Measurements from ENCODE around the gene CCNH. TPM values are rescaled to one million over a fixed set of nuclear protein-coding genes. Genes with fewer than 3 reads are reported as not detected.

Gene CCNH
- total RNA-seq, 1 donor = 80.3 TPM

GRCh38 chr5:87394411-87395165 lies 18.1 kb downstream of the CCNH start:
- no peaks in the 10 kb centered on the region for H3K27me3 ChIP-seq (ENCODE audit: insufficient read depth, low read length)
- H3K27ac ChIP-seq (ENCODE audit: low read depth, low read length) = peak overlapping the region; percentile 97
- H3K79me2 ChIP-seq (ENCODE audit: insufficient read depth, low read length) = peaks cover 10% of the 10 kb centered on the region
- DNase-seq (ENCODE audit: insufficient read length, low spot score, missing footprints) = no peak
- no peaks in the 10 kb centered on the region for H3K9me3 ChIP-seq (ENCODE audit: low read depth, low read length)
- TF ChIP-seq, protein P1, sequence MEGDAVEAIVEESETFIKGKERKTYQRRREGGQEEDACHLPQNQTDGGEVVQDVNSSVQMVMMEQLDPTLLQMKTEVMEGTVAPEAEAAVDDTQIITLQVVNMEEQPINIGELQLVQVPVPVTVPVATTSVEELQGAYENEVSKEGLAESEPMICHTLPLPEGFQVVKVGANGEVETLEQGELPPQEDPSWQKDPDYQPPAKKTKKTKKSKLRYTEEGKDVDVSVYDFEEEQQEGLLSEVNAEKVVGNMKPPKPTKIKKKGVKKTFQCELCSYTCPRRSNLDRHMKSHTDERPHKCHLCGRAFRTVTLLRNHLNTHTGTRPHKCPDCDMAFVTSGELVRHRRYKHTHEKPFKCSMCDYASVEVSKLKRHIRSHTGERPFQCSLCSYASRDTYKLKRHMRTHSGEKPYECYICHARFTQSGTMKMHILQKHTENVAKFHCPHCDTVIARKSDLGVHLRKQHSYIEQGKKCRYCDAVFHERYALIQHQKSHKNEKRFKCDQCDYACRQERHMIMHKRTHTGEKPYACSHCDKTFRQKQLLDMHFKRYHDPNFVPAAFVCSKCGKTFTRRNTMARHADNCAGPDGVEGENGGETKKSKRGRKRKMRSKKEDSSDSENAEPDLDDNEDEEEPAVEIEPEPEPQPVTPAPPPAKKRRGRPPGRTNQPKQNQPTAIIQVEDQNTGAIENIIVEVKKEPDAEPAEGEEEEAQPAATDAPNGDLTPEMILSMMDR (IDR thresholded peaks at IDR 0.05; ENCODE audit: extremely low read depth, low read depth, low read length) = no peak
- H3K4me1 ChIP-seq (ENCODE audit: insufficient read depth, low read length) = peaks cover 57% of the 10 kb centered on the region
- no peak overlapping the region for H2AFZ ChIP-seq (ENCODE audit: low read length)
- no peaks in the 10 kb centered on the region for H4K20me1 ChIP-seq (ENCODE audit: insufficient read depth, low read length)
- peaks cover 78% of the 10 kb centered on the region for H3K36me3 ChIP-seq (ENCODE audit: insufficient read depth, low read length)
- no peak overlapping the region for H3K4me3 ChIP-seq (ENCODE audit: insufficient read depth, low read length)
- peak overlapping the region; percentile 64 for H3K4me2 ChIP-seq (ENCODE audit: insufficient read depth, low read length)

DNA sequence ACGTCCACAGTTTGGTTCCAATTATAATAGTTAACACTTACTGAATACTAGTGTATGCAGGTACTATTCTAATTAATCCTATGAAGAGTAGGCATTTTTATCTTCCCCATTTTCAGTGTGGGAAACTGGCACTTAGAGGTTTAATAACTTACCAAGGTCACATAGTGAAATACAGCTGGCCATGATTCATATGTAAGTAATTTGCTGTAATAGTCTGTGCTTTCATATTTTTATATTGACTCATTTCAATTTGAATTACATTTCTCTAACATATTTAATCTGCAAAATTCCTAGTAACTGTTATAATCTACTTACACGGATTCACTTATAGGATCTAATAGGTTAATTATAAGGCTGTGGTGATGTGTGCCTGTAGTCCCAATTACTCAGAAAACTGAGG lies 19.4 kb downstream of the CCNH start:
- peaks cover 10% of the 10 kb centered on the region for H3K79me2 ChIP-seq (ENCODE audit: insufficient read depth, low read length)
- peaks cover 51% of the 10 kb centered on the region for H3K4me1 ChIP-seq (ENCODE audit: insufficient read depth, low read length)
- H3K4me3 ChIP-seq (ENCODE audit: insufficient read depth, low read length) = peak overlapping the region; percentile 22
- peaks cover 79% of the 10 kb centered on the region for H3K36me3 ChIP-seq (ENCODE audit: insufficient read depth, low read length)
- TF ChIP-seq, protein P1 (IDR thresholded peaks at IDR 0.05; ENCODE audit: extremely low read depth, low read depth, low read length) = no peak
- H2AFZ ChIP-seq (ENCODE audit: low read length) = no peak overlapping the region
- H3K27ac ChIP-seq (ENCODE audit: low read depth, low read length) = peak overlapping the region; percentile 97
- H3K4me2 ChIP-seq (ENCODE audit: insufficient read depth, low read length) = peak overlapping the region; percentile 64
- H3K27me3 ChIP-seq (ENCODE audit: insufficient read depth, low read length) = no peaks in the 10 kb centered on the region
- no peaks in the 10 kb centered on the region for H4K20me1 ChIP-seq (ENCODE audit: insufficient read depth, low read length)
- H3K9me3 ChIP-seq (ENCODE audit: low read depth, low read length) = no peaks in the 10 kb centered on the region
- no peak for DNase-seq (ENCODE audit: insufficient read length, low spot score, missing footprints)

DNA sequence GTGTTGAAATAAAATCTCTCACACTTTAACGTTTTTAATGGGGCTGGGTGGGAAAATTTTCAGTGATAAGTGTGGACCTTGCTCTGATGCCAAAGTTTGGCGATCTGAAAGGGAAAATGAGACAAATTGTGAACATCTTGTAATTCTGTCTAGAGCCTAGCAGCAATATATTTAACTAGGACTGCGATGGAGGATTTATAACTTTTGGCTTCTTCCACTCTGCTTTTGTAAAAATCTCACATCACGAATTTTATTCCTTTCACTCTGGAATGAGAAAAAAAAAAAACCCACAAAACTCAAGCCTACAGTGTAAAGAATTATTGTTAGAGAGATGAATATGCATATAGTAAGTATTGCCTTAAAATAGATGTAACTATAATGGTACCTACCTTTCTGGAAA lies 19.9 kb downstream of the CCNH start:
- Histone ChIP-seq H3K79me2 (ENCODE audit: insufficient read depth, low read length) (peaks cover 10% of the 10 kb centered on the region), H2AFZ (ENCODE audit: low read length) (no peak overlapping the region), H3K9me3 (ENCODE audit: low read depth, low read length) (no peaks in the 10 kb centered on the region), H3K27ac (ENCODE audit: low read depth, low read length) (peak overlapping the region; percentile 97), H4K20me1 (ENCODE audit: insufficient read depth, low read length) (no peaks in the 10 kb centered on the region), H3K4me3 (ENCODE audit: insufficient read depth, low read length) (peak overlapping the region; percentile 8), H3K4me1 (ENCODE audit: insufficient read depth, low read length) (peaks cover 49% of the 10 kb centered on the region), H3K27me3 (ENCODE audit: insufficient read depth, low read length) (no peaks in the 10 kb centered on the region), H3K36me3 (ENCODE audit: insufficient read depth, low read length) (peaks cover 79% of the 10 kb centered on the region), H3K4me2 (ENCODE audit: insufficient read depth, low read length) (peak overlapping the region; percentile 64)
- no peak for DNase-seq (ENCODE audit: insufficient read length, low spot score, missing footprints)
- TF ChIP-seq, protein P1 (IDR thresholded peaks at IDR 0.05; ENCODE audit: extremely low read depth, low read depth, low read length) = no peak

DNA sequence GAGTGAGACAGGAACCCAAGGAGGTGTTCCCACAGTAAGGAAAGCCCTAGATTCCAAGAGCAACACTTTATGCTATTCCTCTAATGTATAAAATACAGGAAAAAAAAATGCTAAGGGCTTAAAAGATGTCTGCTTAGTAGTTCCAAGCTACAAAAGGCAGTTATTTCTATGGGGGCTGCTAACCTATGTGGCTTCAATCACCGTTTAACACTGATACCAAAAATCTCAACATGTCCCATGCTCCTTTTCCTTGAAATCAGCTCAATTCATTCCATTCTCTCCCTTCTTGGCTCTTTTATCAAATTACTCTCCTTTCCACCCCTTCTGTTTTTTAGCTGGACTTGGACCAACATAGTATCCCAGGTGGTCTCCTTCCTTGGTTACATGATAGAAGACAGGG lies 20.6 kb downstream of the CCNH start:
- Histone ChIP-seq H4K20me1 (ENCODE audit: insufficient read depth, low read length) (no peaks in the 10 kb centered on the region), H3K9me3 (ENCODE audit: low read depth, low read length) (no peaks in the 10 kb centered on the region), H3K36me3 (ENCODE audit: insufficient read depth, low read length) (peaks cover 80% of the 10 kb centered on the region), H3K27ac (ENCODE audit: low read depth, low read length) (peak overlapping the region; percentile 97), H3K4me3 (ENCODE audit: insufficient read depth, low read length) (no peak overlapping the region), H3K79me2 (ENCODE audit: insufficient read depth, low read length) (peaks cover 7% of the 10 kb centered on the region), H3K4me1 (ENCODE audit: insufficient read depth, low read length) (peaks cover 49% of the 10 kb centered on the region), H3K27me3 (ENCODE audit: insufficient read depth, low read length) (no peaks in the 10 kb centered on the region), H3K4me2 (ENCODE audit: insufficient read depth, low read length) (no peak overlapping the region), H2AFZ (ENCODE audit: low read length) (no peak overlapping the region)
- DNase-seq (ENCODE audit: insufficient read length, low spot score, missing footprints) = no peak
- TF ChIP-seq, protein P1 (IDR thresholded peaks at IDR 0.05; ENCODE audit: extremely low read depth, low read depth, low read length) = no peak
